NCI-H2227 (cell line): Measurements from ENCODE around the gene GIGYF1.

ENCODE experiments used
- DNase-seq: peaks from one replicate; lab custom pipeline; 2025; ENCODE audit not compliant: unreplicated experiment; lab: John Stamatoyannopoulos, UW

The GIGYF1 gene

GRCh38 chr7:100640517-100641440, 53.3 kb downstream of the GIGYF1 start:
- no peak for DNase-seq

- no peak for DNase-seq
Observed at GRCh38 chr7:100639995-100640516, 54.0 kb downstream of the GIGYF1 start.

- DNase-seq = peak; percentile 70
Observed at GRCh38 chr7:100632951-100633717, 60.9 kb downstream of the GIGYF1 start.

DNA sequence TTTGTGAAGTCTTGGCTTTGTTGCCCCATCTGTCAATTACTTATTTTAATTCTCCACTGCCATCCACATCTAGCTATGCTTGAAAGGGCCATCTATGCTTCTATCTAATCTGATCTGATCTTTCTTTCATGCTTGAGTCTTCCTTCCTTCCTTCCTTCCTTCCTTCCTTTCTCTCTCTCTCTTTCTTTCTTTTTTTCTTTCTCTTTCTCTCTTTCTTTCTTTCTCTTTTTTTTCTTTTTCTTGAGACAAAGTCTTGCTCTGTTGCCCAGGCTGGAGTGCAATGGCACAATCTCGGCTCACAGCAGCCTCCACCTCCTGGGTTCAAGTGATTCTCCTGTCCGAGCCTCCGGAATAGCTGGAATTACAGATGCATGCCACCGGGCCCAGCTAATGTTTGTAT, 64.0 kb downstream of the GIGYF1 start:
- DNase-seq = no peak
